GM19372 (cell line): ENCODE data around the gene KCTD2.
"Not testable (repeated sequence)": the region's sequence is repeated elsewhere in the genome, so short reads cannot be mapped to it uniquely, and the experiment has no call there.

Experiments used
- ATAC-seq: cut with Tn5 transposase; IDR thresholded peaks from one replicate; pipeline ENCODE4 v1.9.1; 2021; ENCODE audit warnings: mild to moderate bottlenecking, low read depth, moderate library complexity; ENCODE audit not compliant: unreplicated experiment

Gene KCTD2

DNA sequence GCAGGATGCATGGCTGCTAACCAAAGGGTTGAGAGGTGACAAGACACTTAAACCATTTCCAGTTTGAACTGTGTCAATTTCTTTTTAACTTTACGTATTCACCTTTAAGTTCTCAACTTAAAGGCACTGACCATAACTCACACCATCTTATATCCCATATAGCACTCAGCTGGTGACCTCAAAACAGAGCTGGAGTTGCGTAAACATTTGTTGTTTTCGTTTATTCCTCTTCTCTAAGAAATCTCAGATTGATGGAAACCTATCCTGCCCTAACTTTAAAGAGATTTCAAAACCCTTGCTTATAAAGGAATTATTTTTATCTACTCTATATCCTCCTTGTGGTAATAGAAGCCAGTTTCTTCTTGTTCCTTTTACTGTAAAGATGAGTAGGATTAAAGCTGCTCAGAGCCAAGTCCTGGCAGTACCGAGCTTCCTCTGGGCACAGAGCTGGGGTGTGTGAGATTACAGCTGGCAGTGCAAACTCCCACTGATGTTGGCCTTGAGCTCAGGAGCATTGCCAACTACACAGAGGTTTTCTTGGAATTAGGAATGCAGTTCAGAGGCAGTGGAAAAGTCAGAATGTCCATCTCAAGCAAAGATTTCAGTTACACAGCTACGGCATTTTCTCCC is 1.3 kb downstream of the KCTD2 start:
- no peak for ATAC-seq

- no peak for ATAC-seq
Measured at GRCh38 chr17:75049057-75049456, 2.0 kb downstream of the KCTD2 start.

DNA sequence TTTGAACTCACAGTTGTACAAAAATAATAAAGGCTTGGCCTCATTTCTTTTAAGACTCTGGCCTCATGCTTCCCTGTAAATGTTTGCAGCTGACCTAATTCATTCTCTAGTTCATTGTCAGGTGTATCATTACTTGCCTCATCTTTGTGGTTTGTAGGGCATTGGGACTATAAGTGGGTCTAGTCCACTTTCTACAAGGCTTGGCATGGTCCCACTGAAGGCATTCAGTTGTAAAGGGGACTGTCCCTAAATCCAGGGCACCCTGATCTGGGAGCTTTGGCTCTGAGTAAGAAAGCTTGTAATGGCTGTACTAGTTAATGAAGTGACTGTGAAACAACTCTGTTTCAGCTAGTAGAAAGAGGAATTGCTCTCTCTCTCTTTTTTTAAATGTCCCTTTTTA is 2.7 kb downstream of the KCTD2 start:
- ATAC-seq: no peak

DNA sequence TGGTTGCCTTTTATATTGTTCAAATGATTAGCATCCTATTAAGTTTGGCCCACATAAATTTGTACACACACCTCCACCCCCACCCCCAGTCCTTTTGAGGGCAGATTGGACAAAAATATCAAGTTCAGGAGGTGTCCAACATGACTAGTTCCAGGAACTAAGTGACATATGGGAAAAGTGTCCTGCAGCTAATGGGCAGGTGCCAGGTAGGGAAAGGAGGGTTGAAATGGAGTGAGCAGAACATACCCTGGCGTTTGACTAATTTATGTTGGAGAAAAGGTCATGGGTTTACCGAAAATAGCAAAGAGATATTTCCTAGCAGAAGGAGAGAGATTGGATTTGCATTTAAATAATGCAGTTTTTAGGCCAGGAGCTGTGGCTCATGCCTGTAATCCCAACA is 4.9 kb downstream of the KCTD2 start:
- ATAC-seq: no peak

DNA sequence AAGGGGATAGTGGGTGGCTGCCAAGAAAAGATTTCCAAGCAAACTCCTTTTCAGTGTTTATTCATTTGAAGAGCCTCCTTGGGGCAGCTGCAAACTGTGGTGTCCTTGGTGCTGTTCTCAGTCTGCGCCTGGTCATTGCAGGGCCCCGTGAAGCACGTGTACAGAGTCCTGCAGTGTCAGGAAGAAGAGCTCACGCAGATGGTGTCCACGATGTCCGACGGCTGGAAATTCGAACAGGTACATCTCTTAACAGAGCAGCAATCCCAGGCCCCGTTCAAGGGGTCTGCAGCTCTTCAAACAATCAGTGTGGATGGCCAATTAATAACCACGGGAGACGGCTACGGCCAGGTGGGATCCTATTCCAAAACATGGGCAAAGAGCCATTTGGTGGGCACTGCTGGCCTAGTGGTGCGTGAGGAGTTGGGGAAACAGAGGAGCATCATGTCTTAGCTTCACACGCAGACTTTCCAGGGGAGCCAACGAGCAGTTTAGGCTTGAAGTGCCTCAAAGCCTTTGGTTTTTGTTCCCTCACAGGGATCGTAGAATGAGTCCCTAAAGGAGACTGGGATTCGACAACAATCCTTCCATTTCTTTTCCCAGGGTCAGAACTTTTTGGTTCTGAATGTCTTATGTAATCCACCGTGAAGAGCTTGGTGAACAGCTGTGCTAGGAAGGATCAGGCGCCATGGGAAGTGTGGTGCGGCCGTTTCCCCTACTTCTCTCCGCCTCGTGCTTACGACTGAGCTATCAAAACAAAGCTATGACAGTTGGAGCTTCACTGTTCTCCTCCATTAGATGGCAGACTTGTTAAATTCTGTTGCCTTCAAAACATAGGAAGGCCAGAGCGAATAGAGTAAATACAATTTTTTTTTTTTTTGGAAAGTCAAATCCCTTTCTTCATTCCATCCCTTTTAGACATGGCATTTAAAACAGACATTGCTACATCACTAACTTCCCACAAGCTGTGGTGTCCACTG is 12.6 kb downstream of the KCTD2 start:
- ATAC-seq: no peak

GRCh38 chr17:75060434-75061054 is 13.5 kb downstream of the KCTD2 start:
- ATAC-seq: no peak

- ATAC-seq: no peak
Measured at GRCh38 chr17:75061055-75061438, 14.0 kb downstream of the KCTD2 start.

GRCh38 chr17:75061618-75062017 is 14.6 kb downstream of the KCTD2 start:
- ATAC-seq: no peak

GRCh38 chr17:75063201-75063600 is 16.2 kb downstream of the KCTD2 start:
- no peak for ATAC-seq

DNA sequence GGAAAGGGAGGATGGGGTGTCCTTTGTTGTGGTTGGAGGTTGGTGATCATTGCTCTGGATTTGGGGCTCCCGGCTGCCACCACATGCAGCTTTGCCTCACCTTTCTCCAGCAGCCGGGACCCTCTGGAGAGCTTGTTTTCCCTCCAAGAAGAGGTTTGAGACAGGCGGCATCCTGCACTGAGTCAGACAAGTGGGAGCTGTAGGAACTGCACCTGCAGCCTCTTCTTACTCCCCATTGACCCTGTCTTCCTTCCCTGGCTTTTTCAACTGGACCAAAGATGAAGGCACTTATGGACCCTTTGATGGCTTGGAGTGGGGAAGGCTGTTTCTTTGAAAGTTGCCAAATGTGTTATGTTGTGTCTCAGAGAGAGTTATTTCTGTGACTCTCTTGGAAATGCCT is 16.6 kb downstream of the KCTD2 start:
- ATAC-seq: no peak

DNA sequence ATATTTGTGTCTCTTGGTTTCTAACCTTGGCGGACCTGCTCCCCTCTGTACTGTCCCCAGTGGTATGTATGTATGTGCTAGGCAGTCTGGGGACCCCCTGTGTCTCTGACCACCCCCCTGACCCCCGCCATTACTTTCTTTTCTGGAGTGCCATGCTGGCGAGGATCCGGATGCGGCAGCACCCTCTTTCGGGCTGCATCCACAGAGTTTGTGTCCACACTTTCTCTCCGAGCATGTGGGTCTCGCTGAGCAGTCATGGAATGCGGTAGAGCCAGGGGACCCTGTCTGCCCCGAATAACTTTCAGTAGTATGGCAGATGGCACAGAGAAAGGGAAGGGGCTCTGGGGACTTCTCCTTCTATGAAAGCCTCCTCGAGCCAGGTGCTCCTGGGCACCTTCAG is 17.0 kb downstream of the KCTD2 start:
- ATAC-seq: no peak

DNA sequence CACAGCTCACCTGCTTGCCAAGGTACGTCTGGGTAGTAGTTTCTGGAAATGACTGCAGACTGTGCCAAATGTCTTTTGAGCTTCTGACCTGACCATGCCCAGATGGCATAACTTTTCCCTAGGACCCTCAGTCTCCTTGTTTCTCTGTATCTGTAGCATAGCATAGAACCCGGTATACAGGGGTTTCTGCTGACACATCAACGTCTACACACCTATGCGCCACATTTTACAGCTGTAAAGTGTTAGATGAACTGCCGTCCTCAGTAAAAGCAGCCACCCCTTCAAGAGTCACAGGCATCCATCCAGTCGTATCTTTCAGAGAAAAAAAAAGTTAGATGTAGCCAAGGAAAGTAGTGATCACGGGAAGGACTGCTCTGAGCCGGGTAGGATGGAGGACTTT is 17.4 kb downstream of the KCTD2 start:
- ATAC-seq: no peak

GRCh38 chr17:75064867-75065561 is 18.0 kb downstream of the KCTD2 start:
- no peak for ATAC-seq

DNA sequence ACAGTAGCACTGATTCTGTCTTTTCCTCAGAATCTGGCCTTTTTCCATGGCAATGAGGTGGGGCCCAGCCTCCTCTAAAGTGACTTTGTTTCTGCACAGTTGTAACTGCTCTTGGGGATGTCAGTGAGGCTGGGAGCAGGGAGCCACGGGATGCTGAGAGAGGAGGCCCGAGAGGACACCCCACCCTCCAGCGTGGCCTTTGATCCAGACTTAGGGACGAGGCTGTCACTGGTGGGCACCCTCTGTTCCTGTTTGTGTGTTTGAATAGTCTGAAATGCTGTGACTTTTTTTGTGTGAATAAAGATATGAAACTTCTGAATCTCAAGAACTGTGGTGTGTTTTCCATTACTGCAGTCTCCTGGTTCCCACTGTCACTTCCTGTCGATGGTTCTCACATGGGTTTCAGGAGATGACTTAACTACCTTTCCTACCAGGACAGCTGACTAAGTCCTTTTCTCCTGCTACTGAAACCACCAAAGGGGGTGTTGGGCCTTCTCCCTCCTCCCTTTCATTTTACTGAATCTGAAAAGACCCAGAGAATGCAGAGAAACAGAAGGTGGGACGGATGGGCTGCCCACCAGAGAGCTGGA is 18.6 kb downstream of the KCTD2 start:
- no peak for ATAC-seq

DNA sequence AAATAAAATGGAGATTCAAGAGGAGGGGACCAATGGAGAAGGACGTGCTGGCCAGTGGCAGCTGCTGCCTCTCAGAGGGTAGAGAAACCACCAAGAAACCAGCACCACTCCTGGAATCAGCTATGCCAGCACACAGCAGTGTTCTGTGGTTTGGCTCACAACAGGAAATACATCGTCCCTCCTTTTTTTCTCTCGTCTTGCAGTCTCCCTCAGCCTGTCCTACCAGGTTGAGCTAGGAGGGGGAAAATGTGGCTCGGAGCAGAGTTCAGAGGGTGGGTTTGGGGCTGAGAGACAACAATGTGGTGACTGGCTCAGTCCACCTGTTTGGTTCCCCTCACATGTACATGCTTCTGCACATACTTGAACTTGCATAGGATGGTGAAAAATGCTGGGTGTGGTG is 20.8 kb downstream of the KCTD2 start:
- no peak for ATAC-seq

DNA sequence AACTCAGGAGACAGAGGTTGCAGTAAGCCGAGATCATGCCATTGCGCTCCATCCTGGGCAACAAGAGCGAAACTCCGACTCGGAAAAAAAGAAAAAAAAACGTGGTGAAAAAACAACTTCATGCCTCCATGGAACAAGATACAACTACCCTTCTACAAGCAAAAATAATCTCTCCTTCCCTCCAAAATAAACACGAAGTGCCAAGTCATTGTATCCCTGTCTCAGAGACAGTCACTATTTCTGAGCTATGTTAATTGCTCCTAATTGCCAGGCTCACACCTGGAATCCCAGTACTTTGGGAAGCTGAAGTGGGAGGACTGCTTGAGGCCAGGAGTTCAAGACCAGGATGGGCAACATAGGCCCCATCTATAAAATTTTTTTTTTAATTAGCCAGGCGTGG is 21.7 kb downstream of the KCTD2 start:
- ATAC-seq: no peak

- no peak for ATAC-seq
Measured at GRCh38 chr17:75069783-75070182, 22.8 kb downstream of the KCTD2 start.

DNA sequence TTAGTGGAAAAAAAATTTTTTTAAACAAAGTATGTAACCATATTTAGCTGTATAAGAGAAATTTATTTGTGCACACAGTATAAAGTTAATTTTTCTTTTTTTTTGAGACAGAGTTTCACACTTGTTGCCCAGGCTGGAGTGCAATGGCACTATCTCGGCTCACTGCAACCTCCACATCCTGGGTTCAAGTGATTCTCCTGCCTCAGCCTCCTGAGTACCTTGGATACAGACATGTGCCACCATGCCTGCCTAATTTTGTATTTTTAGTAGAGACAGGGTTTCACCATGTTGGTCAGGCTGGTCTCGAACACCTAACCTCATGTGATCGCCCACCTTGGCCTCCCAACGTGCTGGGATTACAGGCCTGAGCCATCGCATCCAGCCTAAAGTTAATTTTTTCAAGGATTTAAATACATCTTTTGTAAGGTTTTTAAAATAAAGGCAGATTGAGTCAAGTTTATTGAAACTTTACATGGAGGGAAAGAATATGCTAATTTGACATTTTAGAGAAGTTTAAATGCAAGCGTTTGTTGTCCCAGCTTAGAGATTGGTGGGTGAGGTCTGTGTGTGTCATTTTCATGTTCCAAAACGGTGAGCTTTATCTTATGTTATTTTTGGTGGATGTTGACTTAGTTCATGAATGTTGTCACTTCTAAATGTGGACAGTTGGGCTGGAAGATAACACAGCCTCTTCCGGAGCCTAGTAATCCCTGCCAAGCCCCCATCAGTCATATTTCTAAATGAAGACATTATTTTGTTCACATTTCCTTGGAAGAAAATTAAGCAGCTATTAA is 24.6 kb downstream of the KCTD2 start:
- not testable (repeated sequence) for ATAC-seq

DNA sequence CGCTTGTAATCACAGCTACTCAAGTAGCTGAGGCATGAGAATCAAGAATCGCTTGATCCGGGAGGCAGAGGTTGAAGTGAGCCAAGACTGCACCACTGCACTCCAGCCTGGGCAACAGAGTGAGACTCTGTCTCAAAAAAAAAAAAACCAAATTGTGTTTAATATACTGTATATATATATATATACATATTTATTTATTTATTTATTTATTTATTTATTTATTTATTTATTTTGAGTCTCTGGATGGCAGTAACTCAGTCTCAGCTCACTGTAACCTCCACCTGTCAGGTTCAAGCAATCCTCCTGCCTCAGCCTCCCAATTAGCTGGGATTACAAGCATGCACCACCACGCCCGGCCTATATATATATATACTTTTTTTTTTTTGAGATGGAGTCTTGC is 25.9 kb downstream of the KCTD2 start:
- ATAC-seq: not testable (repeated sequence)

- no peak for ATAC-seq
Measured at GRCh38 chr17:75073618-75074047, 26.6 kb downstream of the KCTD2 start.
